ENCODE data around the gene RNF123. TPM values are rescaled to one million over a fixed set of nuclear protein-coding genes. Genes with fewer than 3 reads are reported as not detected.

Gene RNF123
- total RNA-seq, 1 experiment from 2014 or later = 71.9 TPM

GRCh38 chr3:49733551-49733950 lies 44.2 kb downstream of the RNF123 start:
- Histone ChIP-seq H3K9ac (ENCODE audit: low read length) (no peak overlapping the region), H2AFZ (ENCODE audit: low read depth, low read length, poor library complexity, severe bottlenecking) (no peak overlapping the region), H3K27me3 (ENCODE audit: insufficient read depth, low read length) (no peaks in the 10 kb centered on the region), H3K4me3 (replicated peaks in 1 of 2; ENCODE audit: low read depth in 1 of 2, low read length in 2 of 2) (no peak overlapping the region), H3K79me2 (ENCODE audit: insufficient read depth, low read length) (peaks cover 8% of the 10 kb centered on the region; the same call in 1 of the 2 replicates), H3K4me2 (ENCODE audit: low read length) (no peak overlapping the region), H4K20me1 (ENCODE audit: insufficient read depth) (no peaks in the 10 kb centered on the region), H3K9me2 (ENCODE audit: insufficient read depth) (no peaks in the 10 kb centered on the region), H3K27ac (ENCODE audit: low read depth, low read length) (no peak overlapping the region), H3K36me3 (ENCODE audit: control insufficient read depth in 1 of 2, insufficient read depth in 2 of 2, low read length in 2 of 2) (peaks cover 28 to 30% of the 10 kb centered on the region in 2 experiments; a peak in 3 of 4 replicates), H3K4me1 (ENCODE audit: control insufficient read depth in 1 of 2, insufficient read depth in 2 of 2, low read length in 2 of 2) (no peaks in the 10 kb centered on the region), H3K9me3 (ENCODE audit: control insufficient read depth in 1 of 2, insufficient read depth in 1 of 2, low read depth in 1 of 2, low read length in 2 of 2) (no peaks in the 10 kb centered on the region)
- POLR2A ChIA-PET = no interaction called here
- TF ChIP-seq SIN3A (IDR thresholded peaks at IDR 0.05; ENCODE audit: low read depth) (no peak), JUND (IDR thresholded peaks at IDR 0.05) (no peak), TCF7L2 (IDR thresholded peaks at IDR 0.05; ENCODE audit: borderline replicate concordance, extremely low read depth, insufficient read depth, insufficient read length) (no peak), ATF3 (IDR thresholded peaks at IDR 0.05) (no peak), ZFX (IDR thresholded peaks at IDR 0.05) (no peak), POLR2AphosphoS5 (IDR thresholded peaks at IDR 0.05; ENCODE audit: low read depth, low read length) (no peak), SP1 (IDR thresholded peaks at IDR 0.05; ENCODE audit: low read depth) (no peak), EZH2phosphoT487 (IDR thresholded peaks at IDR 0.05; ENCODE audit: borderline replicate concordance) (no peak), ELF1 (IDR thresholded peaks at IDR 0.05; ENCODE audit: borderline replicate concordance, low read depth) (no peak), EZH2 (IDR thresholded peaks at IDR 0.05) (no peak), RAD21 (IDR thresholded peaks at IDR 0.05; ENCODE audit: low read depth) (no peak), CEBPB (IDR thresholded peaks at IDR 0.05; ENCODE audit: low read depth) (no peak), REST (IDR thresholded peaks at IDR 0.05; ENCODE audit: low read depth) (no peak), YY1 (IDR thresholded peaks at IDR 0.05; ENCODE audit: extremely low read depth, insufficient replicate concordance, low read depth, low read length) (no peak), SRF (IDR thresholded peaks at IDR 0.05; ENCODE audit: low read depth) (no peak)
- TF ChIP-seq, protein P1, sequence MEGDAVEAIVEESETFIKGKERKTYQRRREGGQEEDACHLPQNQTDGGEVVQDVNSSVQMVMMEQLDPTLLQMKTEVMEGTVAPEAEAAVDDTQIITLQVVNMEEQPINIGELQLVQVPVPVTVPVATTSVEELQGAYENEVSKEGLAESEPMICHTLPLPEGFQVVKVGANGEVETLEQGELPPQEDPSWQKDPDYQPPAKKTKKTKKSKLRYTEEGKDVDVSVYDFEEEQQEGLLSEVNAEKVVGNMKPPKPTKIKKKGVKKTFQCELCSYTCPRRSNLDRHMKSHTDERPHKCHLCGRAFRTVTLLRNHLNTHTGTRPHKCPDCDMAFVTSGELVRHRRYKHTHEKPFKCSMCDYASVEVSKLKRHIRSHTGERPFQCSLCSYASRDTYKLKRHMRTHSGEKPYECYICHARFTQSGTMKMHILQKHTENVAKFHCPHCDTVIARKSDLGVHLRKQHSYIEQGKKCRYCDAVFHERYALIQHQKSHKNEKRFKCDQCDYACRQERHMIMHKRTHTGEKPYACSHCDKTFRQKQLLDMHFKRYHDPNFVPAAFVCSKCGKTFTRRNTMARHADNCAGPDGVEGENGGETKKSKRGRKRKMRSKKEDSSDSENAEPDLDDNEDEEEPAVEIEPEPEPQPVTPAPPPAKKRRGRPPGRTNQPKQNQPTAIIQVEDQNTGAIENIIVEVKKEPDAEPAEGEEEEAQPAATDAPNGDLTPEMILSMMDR (IDR thresholded peaks at IDR 0.05 in 2 of 3, conservative IDR thresholded peaks at IDR 0.05 in 1 of 3; ENCODE audit: borderline replicate concordance in 1 of 3, insufficient read depth in 1 of 3, low read depth in 2 of 3, low read length in 2 of 3) = no peak
- TF ChIP-seq, protein P2, sequence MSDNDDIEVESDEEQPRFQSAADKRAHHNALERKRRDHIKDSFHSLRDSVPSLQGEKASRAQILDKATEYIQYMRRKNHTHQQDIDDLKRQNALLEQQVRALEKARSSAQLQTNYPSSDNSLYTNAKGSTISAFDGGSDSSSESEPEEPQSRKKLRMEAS (IDR thresholded peaks at IDR 0.05) = no peak
- TF ChIP-seq, protein P3, sequence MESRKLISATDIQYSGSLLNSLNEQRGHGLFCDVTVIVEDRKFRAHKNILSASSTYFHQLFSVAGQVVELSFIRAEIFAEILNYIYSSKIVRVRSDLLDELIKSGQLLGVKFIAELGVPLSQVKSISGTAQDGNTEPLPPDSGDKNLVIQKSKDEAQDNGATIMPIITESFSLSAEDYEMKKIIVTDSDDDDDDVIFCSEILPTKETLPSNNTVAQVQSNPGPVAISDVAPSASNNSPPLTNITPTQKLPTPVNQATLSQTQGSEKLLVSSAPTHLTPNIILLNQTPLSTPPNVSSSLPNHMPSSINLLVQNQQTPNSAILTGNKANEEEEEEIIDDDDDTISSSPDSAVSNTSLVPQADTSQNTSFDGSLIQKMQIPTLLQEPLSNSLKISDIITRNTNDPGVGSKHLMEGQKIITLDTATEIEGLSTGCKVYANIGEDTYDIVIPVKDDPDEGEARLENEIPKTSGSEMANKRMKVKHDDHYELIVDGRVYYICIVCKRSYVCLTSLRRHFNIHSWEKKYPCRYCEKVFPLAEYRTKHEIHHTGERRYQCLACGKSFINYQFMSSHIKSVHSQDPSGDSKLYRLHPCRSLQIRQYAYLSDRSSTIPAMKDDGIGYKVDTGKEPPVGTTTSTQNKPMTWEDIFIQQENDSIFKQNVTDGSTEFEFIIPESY (IDR thresholded peaks at IDR 0.05; ENCODE audit: extremely low read depth, insufficient replicate concordance, low read length) = no peak
- ATAC-seq (no peak), DNase-seq (ENCODE audit: low read depth, low spot score) (no peak)
- RAD21 ChIA-PET (ENCODE audit: low non-redundant PET in 1 of 2, low total read pairs in 2 of 2, uncharacterized antibody in 2 of 2, unreplicated experiment in 2 of 2) = no interaction called here
- CTCF ChIA-PET = no interaction called here
- intact Hi-C loops (cut with micrococcal nuclease) = no loop called here
- no TSS peak for BruUV-seq (replicated peaks)

All from HCT116 (cell line).